Amniotic stem cell (primary cell): ENCODE measurements around the gene DOCK11.
"Not testable (repeated sequence)": the region's sequence is repeated elsewhere in the genome, so short reads cannot be mapped to it uniquely, and the experiment has no call there.

ENCODE experiments used
- DNase-seq: peaks from one replicate; lab custom pipeline; 2025; lab: John Stamatoyannopoulos, UW

DOCK11 gene

GRCh38 chrX:118694638-118695037, 199.0 kb downstream of the DOCK11 start:
- DNase-seq, result no peak

- DNase-seq, result no peak
Observed at GRCh38 chrX:118698516-118699170, 203.0 kb downstream of the DOCK11 start.

GRCh38 chrX:118702741-118703140, 207.1 kb downstream of the DOCK11 start:
- no peak for DNase-seq

GRCh38 chrX:118706681-118707080, 211.1 kb downstream of the DOCK11 start:
- DNase-seq, result no peak

DNA sequence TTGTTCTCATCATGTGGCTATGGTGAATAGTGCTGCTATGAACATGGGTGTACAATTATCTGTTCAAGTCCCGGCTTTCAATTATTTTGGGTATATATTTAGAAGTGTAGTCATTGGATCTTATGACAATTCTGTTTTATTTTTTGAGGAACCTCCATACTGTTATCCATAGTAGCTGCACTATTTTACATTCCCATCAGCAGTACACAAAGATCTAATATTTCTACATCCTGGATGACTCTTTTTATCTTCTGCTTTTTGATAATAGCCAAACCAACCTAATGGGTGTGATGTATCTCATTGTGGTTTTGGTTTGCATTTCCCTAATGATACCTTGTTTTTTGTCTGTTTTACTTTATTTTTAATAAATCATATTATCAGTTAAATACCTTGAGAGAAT, 218.9 kb downstream of the DOCK11 start:
- DNase-seq, result no peak

- DNase-seq, result not testable (repeated sequence)
Observed at GRCh38 chrX:118715917-118716316, 220.3 kb downstream of the DOCK11 start.

GRCh38 chrX:118716833-118717232, 221.2 kb downstream of the DOCK11 start:
- DNase-seq, result not testable (repeated sequence)

GRCh38 chrX:118717678-118718391, 222.2 kb downstream of the DOCK11 start:
- no peak for DNase-seq

DNA sequence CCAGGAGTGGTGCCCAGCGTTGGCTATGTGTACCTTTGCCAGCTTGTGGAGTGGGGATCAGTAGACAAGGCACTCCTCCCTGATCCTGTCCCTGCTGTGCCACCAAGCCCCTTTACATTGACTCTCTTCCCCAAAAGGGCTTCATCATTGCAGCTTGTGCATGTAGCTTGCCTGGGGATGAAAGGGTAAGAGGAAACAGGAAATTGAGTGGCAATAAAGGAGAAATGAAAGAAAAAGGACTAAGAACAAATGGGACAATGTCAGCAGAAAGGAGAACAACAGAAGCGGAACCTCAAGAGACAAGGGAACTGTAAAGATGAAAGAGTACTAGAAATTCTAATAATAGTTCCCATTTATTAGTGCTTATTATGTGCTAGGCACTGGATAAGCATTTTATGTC, 223.1 kb downstream of the DOCK11 start:
- no peak for DNase-seq

DNA sequence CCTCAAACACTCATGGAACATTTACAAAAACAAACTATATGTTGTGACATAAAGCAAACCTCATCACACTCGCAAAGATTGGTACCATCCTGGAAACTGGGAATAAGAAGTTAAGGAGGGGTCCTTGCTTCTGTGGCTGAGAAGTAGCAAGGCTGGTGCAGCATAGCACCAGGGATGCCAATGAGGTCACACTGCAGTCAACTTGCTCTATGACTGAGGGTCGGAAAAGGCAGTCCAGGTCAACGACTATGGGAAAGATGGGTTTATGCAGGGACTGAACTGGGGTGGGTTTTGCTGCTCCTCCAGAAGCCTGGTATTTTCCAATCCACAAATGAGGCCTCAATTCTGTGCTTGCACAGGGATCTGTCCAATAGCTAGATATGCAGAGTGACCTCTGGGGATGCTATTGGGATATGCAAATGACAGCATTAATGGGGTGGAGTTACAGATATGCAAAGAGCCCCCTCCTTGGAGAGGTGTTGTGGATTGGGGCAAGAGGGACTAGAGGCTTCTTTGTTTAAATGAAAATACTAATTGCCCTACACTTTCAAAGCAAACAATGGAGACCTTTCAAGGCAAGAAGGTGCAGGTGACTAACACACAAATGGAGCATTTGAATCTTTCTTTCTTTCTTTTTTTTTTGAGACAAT, 224.6 kb downstream of the DOCK11 start:
- DNase-seq, result no peak

DNA sequence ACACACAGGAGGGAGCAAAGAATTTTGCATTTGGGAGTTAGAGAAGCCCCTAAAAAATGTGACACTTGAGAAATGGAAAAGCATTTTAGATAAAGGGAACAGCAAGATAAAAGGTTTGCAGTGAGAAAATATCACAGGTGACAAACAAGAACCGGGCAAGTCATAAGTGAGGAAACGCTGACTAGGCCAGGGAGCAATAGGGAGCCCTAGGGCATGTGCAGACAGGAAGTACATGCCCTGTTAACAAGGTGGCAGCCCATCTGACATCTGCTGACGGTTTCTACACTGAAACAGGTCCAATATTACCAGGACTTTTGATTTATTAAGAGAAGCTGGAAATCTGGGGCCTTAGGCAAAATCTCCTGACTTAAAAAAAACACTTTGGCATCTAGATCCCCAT, 227.8 kb downstream of the DOCK11 start:
- no peak for DNase-seq

DNA sequence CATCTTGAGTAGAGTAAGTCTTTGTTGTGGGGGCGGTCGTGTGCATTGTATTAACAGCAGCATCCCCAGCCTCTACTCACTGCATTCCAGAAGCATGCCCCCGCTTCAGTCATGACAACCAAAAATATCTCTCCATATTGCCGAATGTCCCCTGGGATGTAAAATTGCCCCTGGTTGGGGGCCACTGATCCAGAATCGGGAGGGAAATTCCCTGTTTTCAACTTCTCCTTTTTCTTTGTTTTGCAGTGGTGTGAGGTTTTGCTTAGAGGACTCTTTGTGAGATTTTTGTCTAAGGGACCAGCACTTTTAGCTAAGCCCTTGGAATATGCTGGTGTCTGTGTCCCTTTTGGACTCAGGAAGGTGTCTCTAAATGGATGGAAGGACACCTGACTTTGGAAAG, 228.8 kb downstream of the DOCK11 start:
- no peak for DNase-seq

DNA sequence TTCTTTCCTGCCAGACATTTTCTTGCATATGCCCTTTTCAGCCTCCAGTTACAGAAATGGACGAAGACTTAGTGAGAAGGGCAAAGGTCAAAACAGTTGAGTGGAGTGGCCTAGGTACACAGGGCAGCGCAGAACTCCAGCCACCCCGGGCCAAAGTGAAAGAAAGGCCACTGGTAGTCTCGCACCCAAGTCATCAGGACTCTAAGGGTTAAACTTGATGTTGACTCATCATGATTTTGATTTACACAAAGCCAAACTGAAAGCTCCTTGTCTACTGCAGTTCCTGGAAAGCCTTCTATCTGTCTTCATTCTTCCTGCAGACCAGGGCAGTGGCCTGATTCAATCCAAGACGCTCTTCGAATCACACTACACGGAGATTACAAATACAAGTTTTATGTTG, 229.2 kb downstream of the DOCK11 start:
- DNase-seq, result no peak

DNA sequence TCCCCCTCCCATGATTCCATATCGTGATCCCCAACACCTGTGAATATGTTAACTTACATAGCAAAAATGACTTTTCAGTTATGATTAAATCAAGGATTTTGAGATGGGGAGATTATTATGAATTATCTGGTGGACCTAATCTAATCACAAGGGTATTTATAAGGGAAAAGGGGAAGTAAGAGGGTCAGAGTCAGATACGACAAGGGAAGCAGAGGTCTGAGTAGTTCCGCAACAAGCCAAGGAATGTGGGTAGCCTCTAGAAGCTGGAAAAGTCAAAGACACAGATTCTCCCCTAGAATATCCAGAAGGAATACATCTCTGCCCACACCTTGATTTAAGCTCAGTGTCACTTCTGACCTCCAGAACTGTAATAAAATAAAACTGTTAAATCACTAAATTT, 230.8 kb downstream of the DOCK11 start:
- no peak for DNase-seq

- DNase-seq, result peak; percentile 50
Observed at GRCh38 chrX:118726887-118727685, 231.5 kb downstream of the DOCK11 start, which contains the start of gene IL13RA1. Gene IL13RA1 (plus strand): TSS chrX:118727606. CDS start chrX:118727639, 33 bp downstream.

DNA sequence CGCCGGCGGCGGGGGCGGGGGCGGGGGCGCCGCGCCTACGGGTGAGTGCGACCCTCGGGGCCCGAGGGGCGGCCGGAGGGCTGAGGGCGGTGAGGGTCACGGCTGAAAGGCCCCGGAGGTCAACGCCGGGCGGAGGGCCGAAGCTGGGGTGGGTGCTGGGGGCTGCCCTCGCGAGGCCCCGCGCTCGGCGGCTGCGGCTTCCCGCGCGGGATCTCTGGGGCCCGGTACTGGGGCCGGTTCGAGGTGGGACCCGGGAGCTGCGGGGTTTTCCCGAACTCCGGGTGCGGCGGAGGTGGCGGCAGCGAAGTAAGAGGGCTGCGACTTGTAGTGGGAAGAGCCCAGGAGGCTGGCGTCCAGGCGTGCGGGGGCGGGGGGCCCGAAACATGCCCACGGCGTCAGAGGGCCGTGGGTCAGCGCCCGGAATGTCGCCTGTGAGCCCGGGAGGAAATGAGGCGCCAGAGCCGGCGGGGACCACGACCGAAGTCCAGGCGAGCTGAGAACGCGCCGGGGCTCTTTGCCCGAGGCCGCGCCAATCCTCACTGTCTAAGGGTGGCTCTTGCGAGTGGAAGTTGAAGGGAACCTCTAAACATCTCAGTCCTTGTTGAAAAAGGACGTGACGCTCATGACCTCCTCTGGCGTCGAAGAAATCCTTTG, 232.2 kb downstream of the DOCK11 start:
- DNase-seq, result no peak

DNA sequence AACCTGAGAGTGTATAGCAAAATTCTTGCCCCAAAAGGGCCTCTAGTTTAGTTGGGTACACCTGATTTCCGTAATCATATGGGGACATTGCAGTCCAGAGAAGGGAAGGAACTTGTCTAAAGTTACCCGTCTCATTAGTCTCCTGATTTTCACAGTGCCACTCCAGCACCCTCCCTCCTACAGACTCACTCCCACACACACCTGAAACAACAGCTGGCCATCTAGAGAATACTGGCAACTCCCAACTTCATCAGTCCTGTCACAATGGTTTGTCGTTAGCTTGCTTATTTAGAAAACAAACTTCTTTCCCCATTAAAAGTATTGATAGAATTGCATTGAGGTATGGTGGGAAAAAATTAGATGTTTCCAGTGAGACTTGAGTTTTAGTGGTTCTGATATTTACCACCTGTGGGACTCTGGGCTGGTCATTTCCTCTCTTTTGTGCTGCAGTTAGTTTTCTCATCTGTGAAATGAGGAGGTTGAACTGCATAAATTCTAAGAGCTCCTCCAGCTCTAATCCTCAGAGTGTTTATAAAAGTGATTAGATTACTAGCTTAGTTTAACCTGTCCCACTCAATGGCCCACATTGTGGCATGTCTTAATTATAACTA, 233.5 kb downstream of the DOCK11 start:
- DNase-seq, result no peak

GRCh38 chrX:118730500-118731247, 235.1 kb downstream of the DOCK11 start:
- DNase-seq, result no peak

DNA sequence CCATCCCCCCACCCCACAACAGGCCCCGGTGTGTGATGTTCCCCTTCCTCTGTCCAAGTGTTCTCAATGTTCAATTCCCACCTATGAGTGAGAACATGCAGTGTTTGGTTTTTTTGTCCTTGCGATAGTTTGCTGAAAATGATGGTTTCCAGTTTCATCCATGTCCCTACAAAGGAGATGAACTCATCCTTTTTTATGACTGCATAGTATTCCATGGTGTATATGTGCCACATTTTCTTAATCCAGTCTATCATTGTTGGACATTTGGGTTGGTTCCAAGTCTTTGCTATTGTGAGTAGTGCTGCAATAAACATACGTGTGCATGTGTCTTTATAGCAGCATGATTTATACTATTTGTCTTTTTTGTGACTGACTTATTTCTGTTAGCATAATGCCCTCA, 236.9 kb downstream of the DOCK11 start:
- not testable (repeated sequence) for DNase-seq

DNA sequence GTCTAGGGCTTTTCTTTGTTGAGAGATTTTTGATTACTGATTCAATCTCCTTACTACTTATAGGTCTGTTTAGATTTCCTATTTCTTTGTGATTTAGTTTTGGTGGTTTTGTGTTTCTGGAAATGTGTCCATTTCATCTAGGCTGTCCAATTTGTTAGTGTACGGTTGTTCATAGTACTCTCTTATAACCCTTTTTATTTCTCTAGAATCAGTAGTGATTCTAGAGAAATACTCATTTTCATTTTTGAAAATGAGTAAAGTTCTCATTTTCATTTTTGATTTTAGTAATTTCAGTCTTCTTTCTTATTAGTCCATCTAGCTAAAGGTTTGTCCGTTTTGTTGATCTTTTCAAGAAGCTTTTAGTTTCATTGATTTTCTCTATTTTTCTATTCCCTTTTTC, 239.3 kb downstream of the DOCK11 start:
- DNase-seq, result no peak
